A673 (cell line): ENCODE data around the gene RGR.

Experiments
- CTCF ChIP-seq: fragments of 300-800, 200-600 bp; sonication (generic); conservative IDR thresholded peaks from 2 replicates; pipeline ENCODE4 v1.5.1; 2017; ENCODE audit warnings: low read depth, mild to moderate bottlenecking, antibody characterized with exemption, low read length, moderate library complexity, mixed read lengths
- EZH2 ChIP-seq: fragments of 200-600 bp; sonication (generic); IDR thresholded peaks from 2 replicates; pipeline ENCODE4 v1.6.1; 2017; ENCODE audit warnings: borderline replicate concordance, low read depth, mild to moderate bottlenecking, mixed read lengths, antibody characterized with exemption, low read length; ENCODE audit not compliant: poor library complexity, severe bottlenecking

DNA sequence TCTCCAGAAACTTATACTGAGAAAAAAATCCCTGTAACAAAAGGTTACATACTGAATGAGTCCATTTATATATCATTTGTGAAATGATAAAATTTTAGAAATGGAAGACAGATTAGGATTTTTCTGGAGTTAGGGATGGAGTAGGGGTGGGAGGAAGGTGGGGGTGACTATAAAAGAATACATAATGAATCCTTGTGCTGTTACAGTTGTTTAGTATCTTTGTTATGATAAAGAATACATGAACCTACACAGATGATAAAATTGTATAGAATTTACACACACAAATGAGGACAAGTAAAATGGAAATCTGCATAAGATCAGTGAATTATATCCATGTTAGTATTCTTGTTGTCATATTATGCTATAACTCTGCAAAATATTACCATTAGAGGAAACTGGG lies 41.8 kb downstream of the RGR start:
- TF ChIP-seq CTCF (no peak), EZH2 (no peak)
